Liver (tissue), 9 donors: ENCODE data around the gene NAAA. TPM values are rescaled to one million over a fixed set of nuclear protein-coding genes. Genes with fewer than 3 reads are reported as not detected.

ENCODE experiments used
- DNase-seq: peaks from one replicate; pipeline ENCODE4 v3.0.0-alpha.2; 2017; ENCODE audit warnings: low spot score
- H3K27ac ChIP-seq, 2 donors: one replicate each; pipeline ENCODE4 v1.7.0; 2013; ENCODE audit warnings: inconsistent platforms in 2 of 2, low read length in 2 of 2, control low read depth in 1 of 2, low read depth in 1 of 2, mild to moderate bottlenecking in 1 of 2
- H3K27me3 ChIP-seq, 4 donors: one replicate each; pipeline versions ENCODE4 v1.6.1 to v1.7.0; 2013; ENCODE audit warnings: low read length in 3 of 4, inconsistent platforms in 1 of 4, mild to moderate bottlenecking in 1 of 4, moderate library complexity in 1 of 4; ENCODE audit not compliant: control insufficient read depth in 4 of 4, insufficient read depth in 4 of 4
- H3K36me3 ChIP-seq, 4 donors: one replicate each; pipeline versions ENCODE4 v1.6.1 to v1.7.0; 2013; ENCODE audit warnings: low read length in 3 of 4, mild to moderate bottlenecking in 3 of 4, low read depth in 1 of 4, moderate library complexity in 1 of 4; ENCODE audit not compliant: control insufficient read depth in 4 of 4, insufficient read depth in 3 of 4
- H3K4me1 ChIP-seq, 4 donors: one replicate each; pipeline versions ENCODE4 v1.6.1 to v1.7.0; 2013; ENCODE audit warnings: low read length in 3 of 4, mild to moderate bottlenecking in 3 of 4, moderate library complexity in 1 of 4; ENCODE audit not compliant: control insufficient read depth in 4 of 4, insufficient read depth in 4 of 4
- H3K4me3 ChIP-seq, 3 donors: one replicate each; pipeline versions ENCODE4 v1.6.1 to v1.7.0; 2013; ENCODE audit warnings: low read length in 3 of 3, control low read depth in 1 of 3, low read depth in 1 of 3, mild to moderate bottlenecking in 1 of 3
- H3K9ac ChIP-seq, 2 donors: one replicate each; pipeline ENCODE4 v1.7.0; 2013; ENCODE audit warnings: low read length in 2 of 2, mild to moderate bottlenecking in 2 of 2, moderate library complexity in 2 of 2, control low read depth in 1 of 2, low read depth in 1 of 2
- H3K9me3 ChIP-seq, 4 donors: one replicate each; pipeline versions ENCODE4 v1.6.1 to v1.7.0; 2013; ENCODE audit warnings: low read length in 3 of 4; ENCODE audit not compliant: control insufficient read depth in 4 of 4
- EGR1 ChIP-seq, 2 donors: IDR thresholded peaks; 2 replicates each; pipeline ENCODE4 v1.6.1; 2016 to 2018; ENCODE audit warnings: antibody characterized with exemption in 2 of 2, low read depth in 2 of 2
- FOXA1 ChIP-seq: IDR thresholded peaks from 2 replicates; pipeline ENCODE4 v1.6.1; 2016; ENCODE audit warnings: antibody characterized with exemption
- FOXA2 ChIP-seq: IDR thresholded peaks from 2 replicates; pipeline ENCODE4 v1.6.1; 2016; ENCODE audit warnings: antibody characterized with exemption
- GABPA ChIP-seq, 2 donors: IDR thresholded peaks in 1 of 2; conservative IDR thresholded peaks in 1 of 2; 2 replicates each; pipeline ENCODE4 v1.6.1; 2016; ENCODE audit warnings: antibody characterized with exemption in 2 of 2, mild to moderate bottlenecking in 1 of 2, moderate library complexity in 1 of 2
- HNF4A ChIP-seq, 2 donors: conservative IDR thresholded peaks; 2 replicates each; pipeline ENCODE4 v1.6.1; 2016; ENCODE audit warnings: antibody characterized with exemption in 2 of 2, mild to moderate bottlenecking in 2 of 2
- HNF4G ChIP-seq: IDR thresholded peaks from 2 replicates; pipeline ENCODE4 v1.6.1; 2016; ENCODE audit warnings: antibody characterized with exemption
- JUND ChIP-seq, 2 donors: IDR thresholded peaks; 2 replicates each; pipeline ENCODE4 v1.6.1; 2016; ENCODE audit warnings: antibody characterized with exemption in 2 of 2
- NR2F2 ChIP-seq: IDR thresholded peaks from 2 replicates; pipeline ENCODE4 v1.6.1; 2016; ENCODE audit warnings: antibody characterized with exemption
- RAD21 ChIP-seq, 2 donors: IDR thresholded peaks; 2 replicates each; pipeline ENCODE4 v1.6.1; 2016; ENCODE audit warnings: antibody characterized with exemption in 2 of 2, mild to moderate bottlenecking in 2 of 2
- RXRA ChIP-seq, 2 donors: IDR thresholded peaks; 2 replicates each; pipeline ENCODE4 v1.6.1; 2017 to 2018; ENCODE audit warnings: antibody characterized with exemption in 2 of 2, mild to moderate bottlenecking in 1 of 2
- SP1 ChIP-seq: IDR thresholded peaks from 2 replicates; pipeline ENCODE4 v1.6.1; 2018; ENCODE audit warnings: antibody characterized with exemption, mild to moderate bottlenecking
- TAF1 ChIP-seq: conservative IDR thresholded peaks from 2 replicates; pipeline ENCODE4 v1.6.1; 2016; ENCODE audit warnings: antibody characterized with exemption, mild to moderate bottlenecking
- YY1 ChIP-seq: IDR thresholded peaks from 2 replicates; pipeline ENCODE4 v1.6.1; 2016; ENCODE audit warnings: antibody characterized with exemption, mild to moderate bottlenecking
- WGBS: extraction: QIAGEN DNeasy Blood & Tissue Kit; methylation state at CpG from one replicate; pipeline ENCODE4 v1.1.7; 2013; 5-methylcytosine and 5-hydroxymethylcytosine counted together
- polyA plus RNA-seq, 2 donors: library from polyadenylated mRNA; stranded (reverse) in 1 of 2; unstranded in 1 of 2; fragments of 200-250 nt in 1 of 2; fragments of >200 nt in 1 of 2; fragmentation: Nextera tagmentation in 1 of 2; extraction: Ambion mirVana in 1 of 2; gene quantifications; one replicate each; pipeline versions ENCODE4 v1.2.1 to v1.2.3, GENCODE V29; 2013 to 2015
- total RNA-seq, 2 donors: library from RNA; depleted of rRNA; stranded (reverse); fragments of >200 nt; gene quantifications; one replicate each; pipeline ENCODE4 v1.2.3, GENCODE V29; 2014
- TF ChIP-seq, protein P1 (sequence below): IDR thresholded peaks from 2 replicates; pipeline ENCODE4 v1.6.1; 2016; ENCODE audit warnings: antibody characterized with exemption
- TF ChIP-seq, protein P2 (sequence below): IDR thresholded peaks from 2 replicates; pipeline ENCODE4 v1.6.1; 2016; ENCODE audit warnings: antibody characterized with exemption, mild to moderate bottlenecking
- TF ChIP-seq, protein P3 (sequence below): fragments of 150-350 bp; IDR thresholded peaks from 2 replicates; pipeline ENCODE4 v1.5.1; 2017; ENCODE audit warnings: improper control_type of control experiment, low read depth, low read length; ENCODE audit not compliant: missing input control
- TF ChIP-seq, protein P4 (sequence below): IDR thresholded peaks from 2 replicates; pipeline ENCODE4 v1.6.1; 2016; ENCODE audit warnings: antibody characterized with exemption
- TF ChIP-seq, protein P5 (sequence below): IDR thresholded peaks from 2 replicates; pipeline ENCODE4 v1.6.1; 2016; ENCODE audit warnings: antibody characterized with exemption
- donor health status: healthy.
- donor health status: healthy.
- donor health status: healthy.
- donor health status: healthy.
- donor health status: healthy.

NAAA gene
- total and polyA plus RNA-seq, 4 donors, result 42.2 to 122 (median 57.2) TPM

DNA sequence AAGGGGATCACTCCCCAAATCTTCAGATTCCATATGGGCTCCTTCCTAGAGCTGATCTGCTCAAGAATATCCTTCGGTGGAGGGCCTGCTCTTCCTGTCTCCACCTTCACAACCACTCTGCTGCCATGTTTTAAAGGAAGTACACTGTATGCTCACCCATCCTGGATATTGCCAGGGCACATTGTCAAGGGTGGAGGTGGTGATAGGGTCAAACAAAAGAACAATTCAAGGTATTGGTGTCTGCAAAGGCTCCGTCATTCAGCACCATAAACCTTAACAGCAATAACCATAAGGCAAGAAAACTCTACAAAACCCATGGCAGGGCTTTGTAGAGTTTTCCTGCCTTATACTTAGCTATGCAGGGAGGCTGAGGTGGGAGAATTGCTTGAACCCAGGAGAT lies 18.9 kb downstream of the NAAA start:
- H3K27ac ChIP-seq, result no peak overlapping the region

DNA sequence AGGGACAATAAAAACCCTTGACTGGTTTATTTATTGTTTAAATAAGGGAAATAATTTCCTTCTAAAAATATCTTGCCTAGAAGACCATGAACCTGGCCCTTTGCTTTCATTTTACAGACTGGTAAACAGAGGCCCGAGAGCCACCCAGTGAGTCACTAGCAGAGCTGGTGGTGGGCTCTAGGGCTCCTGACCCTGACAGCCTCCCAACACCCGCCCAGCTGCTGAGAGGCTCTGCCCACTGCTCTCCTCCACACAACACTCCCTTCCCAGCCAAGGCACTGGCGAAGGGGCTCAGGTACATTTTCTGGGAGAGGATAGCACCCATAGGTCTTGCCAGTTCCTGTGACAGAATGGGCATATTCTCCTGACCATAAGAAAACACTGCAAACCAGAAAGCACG lies 20.5 kb downstream of the NAAA start:
- H3K4me1 ChIP-seq, result peaks cover 11 to 47% (median 36%) of the 10 kb centered on the region in 4 donors
- no peaks in the 10 kb centered on the region for H3K9me3 ChIP-seq
- H3K9ac ChIP-seq, result no peak overlapping the region
- 79% methylated on average over 4 of the region's 4 CpGs for WGBS
- H3K36me3 ChIP-seq, result peaks cover 0 to 8% (median 2%) of the 10 kb centered on the region in 4 donors
- DNase-seq, result no peak
- H3K27me3 ChIP-seq, result no peaks in the 10 kb centered on the region
- H3K4me3 ChIP-seq, result no peak overlapping the region
- H3K27ac ChIP-seq, result no peak overlapping the region
- TF ChIP-seq FOXA2, result no peak
- no peak for TF ChIP-seq GABPA (IDR thresholded peaks at IDR 0.05 in 1 of 2, conservative IDR thresholded peaks at IDR 0.05 in 1 of 2)
- no peak for TF ChIP-seq HNF4A (conservative IDR thresholded peaks at IDR 0.05)
- TF ChIP-seq FOXA1, result no peak
- TF ChIP-seq, protein P1, sequence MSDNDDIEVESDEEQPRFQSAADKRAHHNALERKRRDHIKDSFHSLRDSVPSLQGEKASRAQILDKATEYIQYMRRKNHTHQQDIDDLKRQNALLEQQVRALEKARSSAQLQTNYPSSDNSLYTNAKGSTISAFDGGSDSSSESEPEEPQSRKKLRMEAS, result no peak
- no peak for TF ChIP-seq EGR1 (IDR thresholded peaks at IDR 0.05; ENCODE audit: low read depth in 2 of 2)
- no peak for TF ChIP-seq SP1
- TF ChIP-seq YY1, result no peak
- TF ChIP-seq, protein P2, sequence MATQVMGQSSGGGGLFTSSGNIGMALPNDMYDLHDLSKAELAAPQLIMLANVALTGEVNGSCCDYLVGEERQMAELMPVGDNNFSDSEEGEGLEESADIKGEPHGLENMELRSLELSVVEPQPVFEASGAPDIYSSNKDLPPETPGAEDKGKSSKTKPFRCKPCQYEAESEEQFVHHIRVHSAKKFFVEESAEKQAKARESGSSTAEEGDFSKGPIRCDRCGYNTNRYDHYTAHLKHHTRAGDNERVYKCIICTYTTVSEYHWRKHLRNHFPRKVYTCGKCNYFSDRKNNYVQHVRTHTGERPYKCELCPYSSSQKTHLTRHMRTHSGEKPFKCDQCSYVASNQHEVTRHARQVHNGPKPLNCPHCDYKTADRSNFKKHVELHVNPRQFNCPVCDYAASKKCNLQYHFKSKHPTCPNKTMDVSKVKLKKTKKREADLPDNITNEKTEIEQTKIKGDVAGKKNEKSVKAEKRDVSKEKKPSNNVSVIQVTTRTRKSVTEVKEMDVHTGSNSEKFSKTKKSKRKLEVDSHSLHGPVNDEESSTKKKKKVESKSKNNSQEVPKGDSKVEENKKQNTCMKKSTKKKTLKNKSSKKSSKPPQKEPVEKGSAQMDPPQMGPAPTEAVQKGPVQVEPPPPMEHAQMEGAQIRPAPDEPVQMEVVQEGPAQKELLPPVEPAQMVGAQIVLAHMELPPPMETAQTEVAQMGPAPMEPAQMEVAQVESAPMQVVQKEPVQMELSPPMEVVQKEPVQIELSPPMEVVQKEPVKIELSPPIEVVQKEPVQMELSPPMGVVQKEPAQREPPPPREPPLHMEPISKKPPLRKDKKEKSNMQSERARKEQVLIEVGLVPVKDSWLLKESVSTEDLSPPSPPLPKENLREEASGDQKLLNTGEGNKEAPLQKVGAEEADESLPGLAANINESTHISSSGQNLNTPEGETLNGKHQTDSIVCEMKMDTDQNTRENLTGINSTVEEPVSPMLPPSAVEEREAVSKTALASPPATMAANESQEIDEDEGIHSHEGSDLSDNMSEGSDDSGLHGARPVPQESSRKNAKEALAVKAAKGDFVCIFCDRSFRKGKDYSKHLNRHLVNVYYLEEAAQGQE, result no peak
- no peak for TF ChIP-seq NR2F2
- TF ChIP-seq RAD21 (IDR thresholded peaks at IDR 0.05), result no peak
- no peak for TF ChIP-seq RXRA (IDR thresholded peaks at IDR 0.05)
- TF ChIP-seq, protein P3, sequence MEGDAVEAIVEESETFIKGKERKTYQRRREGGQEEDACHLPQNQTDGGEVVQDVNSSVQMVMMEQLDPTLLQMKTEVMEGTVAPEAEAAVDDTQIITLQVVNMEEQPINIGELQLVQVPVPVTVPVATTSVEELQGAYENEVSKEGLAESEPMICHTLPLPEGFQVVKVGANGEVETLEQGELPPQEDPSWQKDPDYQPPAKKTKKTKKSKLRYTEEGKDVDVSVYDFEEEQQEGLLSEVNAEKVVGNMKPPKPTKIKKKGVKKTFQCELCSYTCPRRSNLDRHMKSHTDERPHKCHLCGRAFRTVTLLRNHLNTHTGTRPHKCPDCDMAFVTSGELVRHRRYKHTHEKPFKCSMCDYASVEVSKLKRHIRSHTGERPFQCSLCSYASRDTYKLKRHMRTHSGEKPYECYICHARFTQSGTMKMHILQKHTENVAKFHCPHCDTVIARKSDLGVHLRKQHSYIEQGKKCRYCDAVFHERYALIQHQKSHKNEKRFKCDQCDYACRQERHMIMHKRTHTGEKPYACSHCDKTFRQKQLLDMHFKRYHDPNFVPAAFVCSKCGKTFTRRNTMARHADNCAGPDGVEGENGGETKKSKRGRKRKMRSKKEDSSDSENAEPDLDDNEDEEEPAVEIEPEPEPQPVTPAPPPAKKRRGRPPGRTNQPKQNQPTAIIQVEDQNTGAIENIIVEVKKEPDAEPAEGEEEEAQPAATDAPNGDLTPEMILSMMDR, result no peak
- no peak for TF ChIP-seq HNF4G
- TF ChIP-seq JUND (IDR thresholded peaks at IDR 0.05), result no peak
- TF ChIP-seq, protein P4, sequence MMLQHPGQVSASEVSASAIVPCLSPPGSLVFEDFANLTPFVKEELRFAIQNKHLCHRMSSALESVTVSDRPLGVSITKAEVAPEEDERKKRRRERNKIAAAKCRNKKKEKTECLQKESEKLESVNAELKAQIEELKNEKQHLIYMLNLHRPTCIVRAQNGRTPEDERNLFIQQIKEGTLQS, result no peak

More for the DNA sequence above, 18.9 kb downstream of the NAAA start:
- DNase-seq, result no peak
- WGBS, result 88% methylated on average over 2 of the region's 2 CpGs
- TF ChIP-seq YY1 (no peak), RAD21 (IDR thresholded peaks at IDR 0.05) (no peak), TAF1 (no peak), RXRA (IDR thresholded peaks at IDR 0.05) (no peak), FOXA2 (no peak)
- TF ChIP-seq, protein P2, result no peak
- TF ChIP-seq, protein P5, sequence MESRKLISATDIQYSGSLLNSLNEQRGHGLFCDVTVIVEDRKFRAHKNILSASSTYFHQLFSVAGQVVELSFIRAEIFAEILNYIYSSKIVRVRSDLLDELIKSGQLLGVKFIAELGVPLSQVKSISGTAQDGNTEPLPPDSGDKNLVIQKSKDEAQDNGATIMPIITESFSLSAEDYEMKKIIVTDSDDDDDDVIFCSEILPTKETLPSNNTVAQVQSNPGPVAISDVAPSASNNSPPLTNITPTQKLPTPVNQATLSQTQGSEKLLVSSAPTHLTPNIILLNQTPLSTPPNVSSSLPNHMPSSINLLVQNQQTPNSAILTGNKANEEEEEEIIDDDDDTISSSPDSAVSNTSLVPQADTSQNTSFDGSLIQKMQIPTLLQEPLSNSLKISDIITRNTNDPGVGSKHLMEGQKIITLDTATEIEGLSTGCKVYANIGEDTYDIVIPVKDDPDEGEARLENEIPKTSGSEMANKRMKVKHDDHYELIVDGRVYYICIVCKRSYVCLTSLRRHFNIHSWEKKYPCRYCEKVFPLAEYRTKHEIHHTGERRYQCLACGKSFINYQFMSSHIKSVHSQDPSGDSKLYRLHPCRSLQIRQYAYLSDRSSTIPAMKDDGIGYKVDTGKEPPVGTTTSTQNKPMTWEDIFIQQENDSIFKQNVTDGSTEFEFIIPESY, result no peak
- TF ChIP-seq, protein P4, result no peak
- H3K4me1 ChIP-seq, result peaks cover 11 to 47% (median 33%) of the 10 kb centered on the region in 4 donors
- H3K9me3 ChIP-seq, result no peaks in the 10 kb centered on the region
- H3K27me3 ChIP-seq, result no peaks in the 10 kb centered on the region
- H3K9ac ChIP-seq, result no peak overlapping the region
- no peak overlapping the region for H3K4me3 ChIP-seq
- peaks cover 0 to 8% (median 2%) of the 10 kb centered on the region in 4 donors for H3K36me3 ChIP-seq
